A673 (cell line): Measurements from ENCODE around the gene CD8A. TPM values are rescaled to one million over a fixed set of nuclear protein-coding genes. Genes with fewer than 3 reads are reported as not detected.

Source experiments
- BruUV-seq: library from RNA; stranded (reverse); fragments of 400-500 nt; replicated peaks from 2 replicates; lab custom pipeline; 2021; lab: Mats Ljungman, UMichigan
- CTCF ChIA-PET: fragments of 300-600 bp; sonication (Branson Sonifier 250); formaldehyde crosslinking; loops from one replicate; lab custom pipeline; 2022; ENCODE audit warnings: antibody characterized with exemption; lab: Charles Lee
- POLR2A ChIA-PET: fragments of 300-600 bp; sonication (Branson Sonifier 250); formaldehyde crosslinking; loops from one replicate; lab custom pipeline; 2022; ENCODE audit warnings: antibody characterized with exemption; ENCODE audit not compliant: low non-redundant PET; lab: Charles Lee
- DNase-seq: peaks from one replicate; pipeline ENCODE4 v3.0.0-alpha.2; 2015; ENCODE audit warnings: low spot score
- H3K27ac ChIP-seq: fragments of 200-600 bp; sonication (generic); 2 replicates; pipeline ENCODE4 v1.5.1; 2016; ENCODE audit warnings: mixed run types, low read depth, mild to moderate bottlenecking, mixed read lengths, antibody characterized with exemption, low read length; ENCODE audit not compliant: poor library complexity, severe bottlenecking
- H3K27me3 ChIP-seq: fragments of 200-600 bp; sonication (generic); replicated peaks from 2 replicates; pipeline ENCODE4 v1.6.1; 2017; ENCODE audit warnings: mixed run types, low read depth, mild to moderate bottlenecking, mixed read lengths, antibody characterized with exemption, low read length; ENCODE audit not compliant: insufficient read depth, poor library complexity
- H3K36me3 ChIP-seq: fragments of 200-600 bp; sonication (generic); 2 replicates; pipeline ENCODE4 v1.6.1; 2016; ENCODE audit warnings: mixed run types, mild to moderate bottlenecking, mixed read lengths, antibody characterized with exemption, low read length; ENCODE audit not compliant: insufficient read depth, poor library complexity, severe bottlenecking
- H3K4me1 ChIP-seq: fragments of 200-600 bp; sonication (generic); 2 replicates; pipeline ENCODE4 v1.6.1; 2017; ENCODE audit warnings: mixed run types, mild to moderate bottlenecking, mixed read lengths, antibody characterized with exemption, low read length; ENCODE audit not compliant: insufficient read depth, poor library complexity, severe bottlenecking
- H3K4me3 ChIP-seq: fragments of 200-600 bp; sonication (generic); 2 replicates; pipeline ENCODE4 v1.5.1; 2016; ENCODE audit warnings: low read depth, mixed run types, mild to moderate bottlenecking, mixed read lengths, low read length; ENCODE audit not compliant: poor library complexity, severe bottlenecking
- H3K9me3 ChIP-seq: fragments of 200-600 bp; sonication (generic); 2 replicates; pipeline ENCODE4 v1.6.1; 2016; ENCODE audit warnings: mixed run types, low read depth, mild to moderate bottlenecking, mixed read lengths, antibody characterized with exemption, low read length; ENCODE audit not compliant: poor library complexity, severe bottlenecking
- EZH2 ChIP-seq: fragments of 200-600 bp; sonication (generic); IDR thresholded peaks from 2 replicates; pipeline ENCODE4 v1.6.1; 2017; ENCODE audit warnings: borderline replicate concordance, low read depth, mild to moderate bottlenecking, mixed read lengths, antibody characterized with exemption, low read length; ENCODE audit not compliant: poor library complexity, severe bottlenecking
- intact Hi-C: fragments of 100-400 bp; cut with micrococcal nuclease; formaldehyde crosslinking; loops from one replicate; pipeline ENCODE4 v1.10.0; 2022; ENCODE audit not compliant: unreplicated experiment
- total RNA-seq: library from RNA; stranded (reverse); gene quantifications from 2 replicates; pipeline ENCODE4 v1.2.3, GENCODE V29; 2021
- TF ChIP-seq, protein P1 (sequence below): fragments of 300-800, 200-600 bp; sonication (generic); conservative IDR thresholded peaks from 2 replicates; pipeline ENCODE4 v1.5.1; 2017; ENCODE audit warnings: low read depth, mild to moderate bottlenecking, antibody characterized with exemption, low read length, moderate library complexity, mixed read lengths

CD8A gene
- total RNA-seq, 1 experiment from 2014 or later, result not detected

DNA sequence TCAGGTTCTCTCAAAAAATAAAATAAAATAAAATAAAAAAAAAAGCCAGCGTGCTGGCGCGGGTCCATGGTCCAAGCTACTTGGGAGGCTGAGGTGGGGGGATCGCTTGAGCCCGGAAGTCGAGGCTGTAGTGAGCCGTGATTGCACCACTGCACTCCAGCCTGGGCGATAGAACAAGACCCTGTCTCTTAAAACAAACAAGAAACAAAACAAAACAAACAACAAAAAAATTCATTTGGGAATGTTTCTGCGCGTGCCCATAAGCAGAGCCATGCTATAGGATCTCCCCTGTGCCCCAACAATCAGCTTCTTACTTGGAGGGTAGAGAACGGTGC lies 16.4 kb upstream of the CD8A start:
- no peaks in the 10 kb centered on the region for H3K9me3 ChIP-seq
- no peak for DNase-seq
- no peak for TF ChIP-seq EZH2
- TF ChIP-seq, protein P1, sequence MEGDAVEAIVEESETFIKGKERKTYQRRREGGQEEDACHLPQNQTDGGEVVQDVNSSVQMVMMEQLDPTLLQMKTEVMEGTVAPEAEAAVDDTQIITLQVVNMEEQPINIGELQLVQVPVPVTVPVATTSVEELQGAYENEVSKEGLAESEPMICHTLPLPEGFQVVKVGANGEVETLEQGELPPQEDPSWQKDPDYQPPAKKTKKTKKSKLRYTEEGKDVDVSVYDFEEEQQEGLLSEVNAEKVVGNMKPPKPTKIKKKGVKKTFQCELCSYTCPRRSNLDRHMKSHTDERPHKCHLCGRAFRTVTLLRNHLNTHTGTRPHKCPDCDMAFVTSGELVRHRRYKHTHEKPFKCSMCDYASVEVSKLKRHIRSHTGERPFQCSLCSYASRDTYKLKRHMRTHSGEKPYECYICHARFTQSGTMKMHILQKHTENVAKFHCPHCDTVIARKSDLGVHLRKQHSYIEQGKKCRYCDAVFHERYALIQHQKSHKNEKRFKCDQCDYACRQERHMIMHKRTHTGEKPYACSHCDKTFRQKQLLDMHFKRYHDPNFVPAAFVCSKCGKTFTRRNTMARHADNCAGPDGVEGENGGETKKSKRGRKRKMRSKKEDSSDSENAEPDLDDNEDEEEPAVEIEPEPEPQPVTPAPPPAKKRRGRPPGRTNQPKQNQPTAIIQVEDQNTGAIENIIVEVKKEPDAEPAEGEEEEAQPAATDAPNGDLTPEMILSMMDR, result no peak
- ChIA-PET CTCF (interaction anchor here (0.7 kb wide), 1 partner anchor 13 kb away, joined by 9 read pairs; no protein-coding TSS in a partner anchor), POLR2A (no interaction called here)
- no peaks in the 10 kb centered on the region for H3K36me3 ChIP-seq
- peaks cover 5% of the 10 kb centered on the region for H3K4me1 ChIP-seq
- peak overlapping the region; percentile 47 for H3K4me3 ChIP-seq
- intact Hi-C loops, result loop anchor here (10.0 kb wide), 1 partner anchor 412 kb away; no protein-coding TSS in a partner anchor
- no peak overlapping the region for H3K27ac ChIP-seq
- peaks cover 20% of the 10 kb centered on the region for H3K27me3 ChIP-seq
- BruUV-seq, result no TSS peak

DNA sequence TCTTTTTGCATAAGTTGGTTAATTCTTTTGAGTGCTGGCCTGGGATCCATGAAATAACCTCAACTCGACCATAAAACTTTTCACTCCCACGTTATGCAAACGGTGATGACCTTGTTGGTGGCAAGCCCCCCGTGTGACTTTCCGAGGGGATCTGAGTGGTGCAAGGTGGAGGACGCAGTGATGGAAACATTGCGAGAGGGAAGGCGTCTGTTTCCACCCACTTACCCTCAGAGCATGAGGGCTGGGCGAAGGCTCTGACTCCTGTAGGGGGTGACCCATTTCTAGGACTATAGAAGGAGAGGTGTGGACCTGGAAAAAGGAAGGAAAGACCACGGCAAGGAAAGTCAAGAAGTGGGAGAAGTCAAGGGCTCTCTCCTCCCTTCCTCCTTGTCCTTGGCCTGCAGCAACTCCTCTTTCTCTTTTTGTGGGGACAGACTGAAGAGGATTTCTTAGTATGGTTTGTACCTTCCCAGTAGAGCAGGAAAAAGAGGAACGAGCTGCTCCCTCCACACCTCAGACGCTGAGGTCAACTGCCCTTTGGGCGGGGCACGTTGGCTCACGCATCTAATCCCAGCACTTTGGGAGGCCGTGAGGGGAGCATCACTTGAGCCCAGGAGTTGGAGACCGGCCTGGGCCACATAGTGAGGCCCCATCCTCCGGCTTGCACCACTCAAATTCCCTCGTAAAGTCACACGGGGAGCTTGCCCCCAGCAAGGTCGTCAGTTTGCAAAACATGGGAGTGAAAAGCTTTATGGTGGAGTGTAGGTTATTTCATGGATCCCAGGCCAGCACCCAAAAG lies 15.5 kb upstream of the CD8A start:
- CTCF ChIA-PET, result no interaction called here
- no peaks in the 10 kb centered on the region for H3K9me3 ChIP-seq
- H3K27ac ChIP-seq, result no peak overlapping the region
- DNase-seq, result no peak
- H3K4me3 ChIP-seq, result no peak overlapping the region
- no peaks in the 10 kb centered on the region for H3K36me3 ChIP-seq
- no TSS peak for BruUV-seq
- intact Hi-C loops, result loop anchor here (10.0 kb wide), 1 partner anchor 411 kb away; no protein-coding TSS in a partner anchor
- no peak for TF ChIP-seq EZH2
- TF ChIP-seq, protein P1, result no peak
- H3K4me1 ChIP-seq, result peaks cover 5% of the 10 kb centered on the region
- peaks cover 20% of the 10 kb centered on the region for H3K27me3 ChIP-seq
- POLR2A ChIA-PET, result no interaction called here

DNA sequence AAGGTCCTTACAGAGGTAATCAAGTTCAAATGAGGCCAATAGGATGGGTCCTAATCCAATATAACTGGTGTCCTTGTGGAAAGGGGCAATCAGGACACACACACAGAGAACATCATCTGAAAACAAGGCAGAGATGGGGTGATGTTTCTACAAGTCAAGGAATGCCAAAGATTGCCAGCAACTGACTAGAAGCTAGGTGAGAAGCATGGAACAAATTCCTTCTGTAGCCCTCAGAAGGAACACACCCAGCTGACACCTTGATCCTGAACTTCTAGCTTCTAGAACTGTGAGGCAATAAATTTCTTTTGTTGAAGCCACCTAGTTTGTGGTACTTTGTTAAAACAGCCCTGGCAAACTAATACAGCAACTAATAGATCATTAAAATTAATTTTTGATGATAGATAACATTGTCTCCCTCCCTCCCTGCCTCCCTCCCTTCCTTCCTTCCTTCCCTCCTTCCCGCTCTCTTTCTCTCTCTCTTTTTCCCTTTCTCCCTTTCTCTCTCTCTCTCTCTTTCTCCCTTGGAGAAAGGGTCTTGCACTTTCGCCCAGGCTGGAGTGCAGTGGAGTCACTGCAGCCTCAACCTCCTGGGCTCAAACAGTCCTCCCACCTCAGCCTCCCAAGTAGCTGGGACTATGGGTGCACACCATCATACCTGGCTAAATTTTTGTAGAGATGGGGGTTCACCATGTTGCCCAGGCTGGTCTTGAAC lies 10.3 kb upstream of the CD8A start:
- BruUV-seq, result no TSS peak
- Histone ChIP-seq H3K4me1 (no peaks in the 10 kb centered on the region), H3K4me3 (no peak overlapping the region), H3K27ac (no peak overlapping the region), H3K27me3 (no peaks in the 10 kb centered on the region), H3K36me3 (no peaks in the 10 kb centered on the region), H3K9me3 (peaks cover under 1% of the 10 kb centered on the region)
- TF ChIP-seq EZH2, result no peak
- TF ChIP-seq, protein P1, result no peak
- ChIA-PET POLR2A (no interaction called here), CTCF (no interaction called here)
- intact Hi-C loops, result loop anchor here (10.0 kb wide), 1 partner anchor 406 kb away; no protein-coding TSS in a partner anchor
- DNase-seq, result no peak
